Measurements from ENCODE around the gene SLC25A47. TPM values are rescaled to one million over a fixed set of nuclear protein-coding genes. Genes with fewer than 3 reads are reported as not detected.
"Not testable (repeated sequence)": the region's sequence is repeated elsewhere in the genome, so short reads cannot be mapped to it uniquely, and the experiment has no call there.

SLC25A47 gene
- total and polyA plus RNA-seq, 2 donors (not counting 1 experiment from before 2014, with no cell fraction given), result not detected

GRCh38 chr14:100342826-100343225 lies 19.7 kb downstream of the SLC25A47 start:
- H3K4me2 ChIP-seq (replicated peaks; ENCODE audit: low read depth, low read length, poor library complexity, severe bottlenecking); H3K9me3 Mint-ChIP-seq (ENCODE audit: insufficient read depth); H3K79me2 ChIP-seq (ENCODE audit: control insufficient read depth, insufficient read depth, low read length); H3K27me3 Mint-ChIP-seq; POLR2A ChIA-PET; H3K9me3 ChIP-seq (ENCODE audit: control extremely low read depth in 1 of 3, control insufficient read depth in 2 of 3, insufficient read depth in 1 of 3, low read length in 2 of 3); H3K4me3 Mint-ChIP-seq; H3K9ac ChIP-seq (ENCODE audit: low read length); H2AFZ ChIP-seq (ENCODE audit: insufficient read depth, low read depth, low read length, poor library complexity, severe bottlenecking); DNase-seq; ATAC-seq (ENCODE audit: low read depth); H3K27ac ChIP-seq (ENCODE audit: low read length in 2 of 2); H3K4me3 ChIP-seq (ENCODE audit: control extremely low read depth in 1 of 5, extremely low read depth in 1 of 5, insufficient read depth in 1 of 5, low read depth in 2 of 5, low read length in 4 of 5); H3K36me3 ChIP-seq (replicated peaks in 1 of 2; ENCODE audit: control extremely low read depth in 1 of 2, control insufficient read depth in 1 of 2, extremely low read depth in 1 of 2, insufficient read depth in 2 of 2, low read length in 1 of 2); H3K27me3 ChIP-seq (replicated peaks in 1 of 4; ENCODE audit: control extremely low read depth in 1 of 4, control insufficient read depth in 3 of 4, insufficient read depth in 4 of 4, low read length in 3 of 4); H4K20me1 ChIP-seq (ENCODE audit: control insufficient read depth, insufficient read depth, low read length, poor library complexity, severe bottlenecking); H3K27ac Mint-ChIP-seq: not testable (repeated sequence)
- CTCF ChIA-PET, result interaction anchor here (0.6 kb wide), 1 partner anchor 132 kb away, joined by 3 read pairs; no protein-coding TSS in a partner anchor
- peaks cover 24% of the 10 kb centered on the region for H3K4me1 Mint-ChIP-seq
- peaks cover 15 to 22% of the 10 kb centered on the region in 2 donors for H3K4me1 ChIP-seq (ENCODE audit: control insufficient read depth in 2 of 2, insufficient read depth in 2 of 2, low read length in 2 of 2)
- intact Hi-C loops (cut with micrococcal nuclease), result loop anchor here (5.0 kb wide), 1 partner anchor 34 kb away; the partner anchor contains the start of gene WDR25
- WGBS (ENCODE audit: insufficient coverage), result 100% methylated on average over 5 of the region's 12 CpGs

GRCh38 chr14:100344657-100345056 lies 21.5 kb downstream of the SLC25A47 start:
- H4K20me1 ChIP-seq (ENCODE audit: control insufficient read depth, insufficient read depth, low read length, poor library complexity, severe bottlenecking); POLR2A ChIA-PET; H3K9me3 ChIP-seq (ENCODE audit: control extremely low read depth in 1 of 3, control insufficient read depth in 2 of 3, insufficient read depth in 1 of 3, low read length in 2 of 3); DNase-seq; H3K36me3 ChIP-seq (replicated peaks in 1 of 2; ENCODE audit: control extremely low read depth in 1 of 2, control insufficient read depth in 1 of 2, extremely low read depth in 1 of 2, insufficient read depth in 2 of 2, low read length in 1 of 2); H2AFZ ChIP-seq (ENCODE audit: insufficient read depth, low read depth, low read length, poor library complexity, severe bottlenecking); H3K9me3 Mint-ChIP-seq (ENCODE audit: insufficient read depth); H3K4me3 Mint-ChIP-seq; H3K79me2 ChIP-seq (ENCODE audit: control insufficient read depth, insufficient read depth, low read length); H3K9ac ChIP-seq (ENCODE audit: low read length); H3K27ac ChIP-seq (ENCODE audit: low read length in 2 of 2); ATAC-seq (ENCODE audit: low read depth); H3K4me3 ChIP-seq (ENCODE audit: control extremely low read depth in 1 of 5, extremely low read depth in 1 of 5, insufficient read depth in 1 of 5, low read depth in 2 of 5, low read length in 4 of 5); CTCF ChIA-PET; H3K27me3 Mint-ChIP-seq; H3K4me2 ChIP-seq (replicated peaks; ENCODE audit: low read depth, low read length, poor library complexity, severe bottlenecking); H3K27ac Mint-ChIP-seq; H3K27me3 ChIP-seq (replicated peaks in 1 of 4; ENCODE audit: control extremely low read depth in 1 of 4, control insufficient read depth in 3 of 4, insufficient read depth in 4 of 4, low read length in 3 of 4): not testable (repeated sequence)
- WGBS (ENCODE audit: insufficient coverage), result no CpG with 5 or more reads among the region's 35 CpGs
- peaks cover 15 to 22% of the 10 kb centered on the region in 2 donors for H3K4me1 ChIP-seq (ENCODE audit: control insufficient read depth in 2 of 2, insufficient read depth in 2 of 2, low read length in 2 of 2)
- peaks cover 24% of the 10 kb centered on the region for H3K4me1 Mint-ChIP-seq
- intact Hi-C loops (cut with micrococcal nuclease), result loop anchor here (5.0 kb wide), 1 partner anchor 33 kb away; the partner anchor contains the start of gene WDR25

Data from B cell (primary cell).